Measurements from ENCODE around the gene TBC1D20. TPM values are rescaled to one million over a fixed set of nuclear protein-coding genes. Genes with fewer than 3 reads are reported as not detected.
"Not testable (repeated sequence)": the region's sequence is repeated elsewhere in the genome, so short reads cannot be mapped to it uniquely, and the experiment has no call there.

The TBC1D20 gene
- total and polyA plus RNA-seq, 2 experiments from 2014 or later, result 31.0 to 51.4 TPM

DNA sequence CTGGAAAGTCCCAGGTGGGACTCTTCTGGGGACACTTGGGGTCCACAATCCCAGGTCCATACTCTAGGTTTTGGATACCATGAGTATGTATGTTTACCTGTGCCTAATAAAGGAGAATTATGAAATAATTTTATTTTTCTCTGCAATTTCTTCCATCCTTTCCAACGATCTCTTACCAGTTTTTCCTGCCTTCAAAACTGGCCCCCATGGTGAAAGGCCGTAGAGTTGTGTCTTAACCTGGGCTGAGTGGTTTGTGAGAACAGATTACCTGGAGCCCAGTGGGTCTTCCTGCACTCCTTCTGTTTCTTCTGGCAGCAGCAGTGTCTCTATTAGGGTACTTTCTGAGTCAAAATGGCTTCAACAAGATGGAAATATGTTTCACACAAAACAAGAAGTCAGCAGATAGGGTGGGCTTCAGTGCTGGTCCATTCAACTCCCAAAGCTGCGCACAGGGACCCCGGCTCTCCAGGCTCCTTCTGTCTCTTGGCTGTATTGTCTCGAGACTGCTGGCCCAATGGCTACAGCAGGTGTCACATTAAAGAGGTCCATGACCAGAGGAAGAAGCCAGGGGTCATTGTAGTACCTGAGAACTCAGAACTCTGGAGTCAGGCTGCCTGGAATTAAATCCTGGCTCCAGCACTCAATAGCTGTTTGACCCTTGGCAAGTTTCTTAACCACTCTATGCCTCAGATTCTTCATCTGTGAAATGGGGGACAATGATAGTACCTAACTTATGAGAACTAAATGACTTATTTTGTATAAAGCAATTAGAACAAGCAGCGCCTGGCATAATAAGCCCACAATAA is 64.7 kb downstream of the TBC1D20 start:
- H3K27ac ChIP-seq, result no peak overlapping the region
- no peaks in the 10 kb centered on the region for H3K9me2 ChIP-seq (ENCODE audit: insufficient read depth)
- no peaks in the 10 kb centered on the region for H3K4me1 ChIP-seq (ENCODE audit: insufficient read depth)
- 89 to 98% methylated on average over 6 of the region's 6 CpGs for WGBS, 2 experiments (ENCODE audit: low coverage in 1 of 2, low lambda C conversion rate in 2 of 2, missing lambda C conversion rate in 2 of 2)
- peaks cover 44% of the 10 kb centered on the region for H3K36me3 ChIP-seq (ENCODE audit: low read depth)
- H3K4me3 ChIP-seq, result no peak overlapping the region
- H4K20me1 ChIP-seq (ENCODE audit: insufficient read depth), result no peaks in the 10 kb centered on the region
- in situ Hi-C loops (cut with MboI), result no loop called here
- H3K79me2 ChIP-seq (ENCODE audit: insufficient read depth), result no peaks in the 10 kb centered on the region
- no peak overlapping the region for H3K9ac ChIP-seq
- TF ChIP-seq EZH2phosphoT487 (IDR thresholded peaks at IDR 0.05; ENCODE audit: insufficient read depth, low read depth) (no peak), EZH2 (IDR thresholded peaks at IDR 0.05; ENCODE audit: insufficient read depth, poor library complexity, severe bottlenecking) (no peak)
- H3K9me3 ChIP-seq (ENCODE audit: low read depth), result no peaks in the 10 kb centered on the region
- H3K27me3 ChIP-seq (replicated peaks; ENCODE audit: insufficient read depth), result no peaks in the 10 kb centered on the region
- no peak for DNase-seq
- no peaks in the 10 kb centered on the region for H3F3A ChIP-seq (ENCODE audit: insufficient read depth)
- H2AFZ ChIP-seq, result no peak overlapping the region
- no peak overlapping the region for H3K4me2 ChIP-seq (ENCODE audit: unreplicated experiment)

DNA sequence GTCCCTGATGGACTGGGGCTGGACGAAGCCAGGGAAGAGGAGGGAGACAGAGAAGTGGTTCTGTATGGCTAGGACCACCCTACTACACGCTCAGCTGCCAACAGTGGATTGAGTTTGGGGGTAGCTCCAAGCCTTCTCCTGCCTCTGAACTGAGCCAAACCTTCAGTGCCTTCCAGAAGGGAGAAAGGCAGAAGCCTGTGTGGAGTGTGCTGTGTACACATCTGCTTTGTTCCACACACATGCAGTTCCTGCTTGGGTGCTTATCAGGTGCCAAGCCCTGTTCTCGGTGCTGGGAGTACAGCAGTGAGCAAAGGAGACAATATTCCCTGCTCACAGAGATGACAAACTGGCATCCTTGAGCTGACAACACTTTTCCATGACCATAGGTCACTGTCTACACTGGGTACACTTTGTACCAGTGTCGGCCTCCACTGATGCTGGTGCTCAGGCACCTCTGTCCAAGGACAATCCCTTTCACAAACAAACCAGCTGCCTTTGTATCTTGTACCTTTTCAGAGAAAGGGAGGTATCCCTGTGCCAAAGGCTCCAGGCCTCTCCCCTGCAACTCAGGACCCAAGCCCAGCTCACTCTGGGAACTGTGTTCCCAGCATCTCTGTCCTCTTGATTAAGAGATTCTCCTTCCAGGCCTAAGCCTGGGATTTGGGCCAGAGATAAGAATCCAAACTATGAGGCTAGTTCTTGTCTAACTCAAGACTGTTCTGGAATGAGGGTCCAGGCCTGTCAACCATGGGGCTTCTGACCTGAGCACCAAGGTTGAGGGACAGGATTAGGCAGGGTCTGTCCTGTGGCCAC is 65.5 kb downstream of the TBC1D20 start:
- Histone ChIP-seq H3K36me3 (ENCODE audit: low read depth) (peaks cover 52% of the 10 kb centered on the region), H3K4me3 (no peak overlapping the region), H3K79me2 (ENCODE audit: insufficient read depth) (no peaks in the 10 kb centered on the region), H3K4me2 (ENCODE audit: unreplicated experiment) (no peak overlapping the region), H2AFZ (no peak overlapping the region), H3F3A (ENCODE audit: insufficient read depth) (no peaks in the 10 kb centered on the region), H3K4me1 (ENCODE audit: insufficient read depth) (no peaks in the 10 kb centered on the region), H3K9ac (no peak overlapping the region), H3K9me2 (ENCODE audit: insufficient read depth) (no peaks in the 10 kb centered on the region), H4K20me1 (ENCODE audit: insufficient read depth) (no peaks in the 10 kb centered on the region), H3K27ac (no peak overlapping the region), H3K27me3 (replicated peaks; ENCODE audit: insufficient read depth) (no peaks in the 10 kb centered on the region), H3K9me3 (ENCODE audit: low read depth) (no peaks in the 10 kb centered on the region)
- TF ChIP-seq EZH2 (IDR thresholded peaks at IDR 0.05; ENCODE audit: insufficient read depth, poor library complexity, severe bottlenecking) (no peak), EZH2phosphoT487 (IDR thresholded peaks at IDR 0.05; ENCODE audit: insufficient read depth, low read depth) (no peak)
- 92% methylated on average over 4 of the region's 4 CpGs for WGBS, 2 experiments (ENCODE audit: low coverage in 1 of 2, low lambda C conversion rate in 2 of 2, missing lambda C conversion rate in 2 of 2)
- in situ Hi-C loops (cut with MboI), result no loop called here
- no peak for DNase-seq

DNA sequence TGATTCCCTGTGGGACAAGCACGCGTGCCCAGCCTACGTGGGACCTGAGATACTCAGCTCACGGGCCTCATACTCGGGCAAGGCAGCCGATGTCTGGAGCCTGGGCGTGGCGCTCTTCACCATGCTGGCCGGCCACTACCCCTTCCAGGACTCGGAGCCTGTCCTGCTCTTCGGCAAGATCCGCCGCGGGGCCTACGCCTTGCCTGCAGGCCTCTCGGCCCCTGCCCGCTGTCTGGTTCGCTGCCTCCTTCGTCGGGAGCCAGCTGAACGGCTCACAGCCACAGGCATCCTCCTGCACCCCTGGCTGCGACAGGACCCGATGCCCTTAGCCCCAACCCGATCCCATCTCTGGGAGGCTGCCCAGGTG is 66.1 kb downstream of the TBC1D20 start:
- no peak overlapping the region for H3K4me2 ChIP-seq (ENCODE audit: unreplicated experiment)
- no peaks in the 10 kb centered on the region for H3K4me1 ChIP-seq (ENCODE audit: insufficient read depth)
- no peaks in the 10 kb centered on the region for H3K27me3 ChIP-seq (replicated peaks; ENCODE audit: insufficient read depth)
- H3K9ac ChIP-seq, result no peak overlapping the region
- H3K9me3 ChIP-seq (ENCODE audit: low read depth), result no peaks in the 10 kb centered on the region
- H3K27ac ChIP-seq, result no peak overlapping the region
- no peaks in the 10 kb centered on the region for H3K9me2 ChIP-seq (ENCODE audit: insufficient read depth)
- DNase-seq, result no peak
- no peak overlapping the region for H2AFZ ChIP-seq
- no peaks in the 10 kb centered on the region for H3K79me2 ChIP-seq (ENCODE audit: insufficient read depth)
- 93% methylated on average over 23 to 24 of the region's 24 CpGs for WGBS, 2 experiments (ENCODE audit: low coverage in 1 of 2, low lambda C conversion rate in 2 of 2, missing lambda C conversion rate in 2 of 2)
- in situ Hi-C loops (cut with MboI), result no loop called here
- H3K36me3 ChIP-seq (ENCODE audit: low read depth), result peaks cover 57% of the 10 kb centered on the region
- H3K4me3 ChIP-seq, result no peak overlapping the region
- H3F3A ChIP-seq (ENCODE audit: insufficient read depth), result no peaks in the 10 kb centered on the region
- no peak for TF ChIP-seq EZH2 (IDR thresholded peaks at IDR 0.05; ENCODE audit: insufficient read depth, poor library complexity, severe bottlenecking)
- no peak for TF ChIP-seq EZH2phosphoT487 (IDR thresholded peaks at IDR 0.05; ENCODE audit: insufficient read depth, low read depth)
- H4K20me1 ChIP-seq (ENCODE audit: insufficient read depth), result no peaks in the 10 kb centered on the region

DNA sequence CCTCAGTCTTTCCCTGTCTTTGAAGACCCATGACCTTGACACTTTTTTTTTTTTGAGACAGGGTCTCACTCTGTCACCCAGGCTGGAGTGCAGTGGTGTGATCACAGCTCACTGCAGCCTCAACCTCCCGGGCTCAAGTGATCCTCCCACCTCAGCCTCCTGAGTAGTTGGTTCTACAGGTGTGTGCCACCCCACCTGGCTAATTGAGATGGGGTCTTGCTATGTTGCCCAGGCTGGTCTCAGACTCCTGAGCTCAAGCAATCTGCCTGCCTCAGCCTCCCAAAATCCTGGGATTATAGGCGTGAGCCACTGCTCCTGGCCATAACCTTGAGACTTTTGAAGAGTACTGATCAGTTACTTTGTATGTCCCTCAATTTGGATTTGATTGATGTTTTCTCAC is 69.0 kb downstream of the TBC1D20 start:
- H3K9me2 ChIP-seq (ENCODE audit: insufficient read depth); H2AFZ ChIP-seq; in situ Hi-C loops (cut with MboI); H3K4me1 ChIP-seq (ENCODE audit: insufficient read depth); H3K27me3 ChIP-seq (replicated peaks; ENCODE audit: insufficient read depth); DNase-seq; H4K20me1 ChIP-seq (ENCODE audit: insufficient read depth); H3K9me3 ChIP-seq (ENCODE audit: low read depth); H3K27ac ChIP-seq; H3K4me3 ChIP-seq; H3K4me2 ChIP-seq (ENCODE audit: unreplicated experiment); H3K79me2 ChIP-seq (ENCODE audit: insufficient read depth); H3K9ac ChIP-seq; H3F3A ChIP-seq (ENCODE audit: insufficient read depth): not testable (repeated sequence)
- 78 to 93% methylated on average over 2 of the region's 2 CpGs for WGBS, 2 experiments (ENCODE audit: low coverage in 1 of 2, low lambda C conversion rate in 2 of 2, missing lambda C conversion rate in 2 of 2)
- H3K36me3 ChIP-seq (ENCODE audit: low read depth), result peaks cover 81% of the 10 kb centered on the region

All from GM23248 (cell line).